SK-N-SH treated with all-trans-retinoic acid at 6 μM for 48 hours (cell line): ENCODE data around the gene NUDT9.
"Not testable (repeated sequence)": the region's sequence is repeated elsewhere in the genome, so short reads cannot be mapped to it uniquely, and the experiment has no call there.

Experiments used
- ARNTL ChIP-seq: fragments of 450-650 bp; formaldehyde crosslinking; IDR thresholded peaks from 2 replicates; pipeline ENCODE4 v1.5.0; 2020; ENCODE audit warnings: low read depth, mild to moderate bottlenecking, moderate library complexity, borderline replicate concordance
- BACH2 ChIP-seq: fragments of 250-450 bp; sonication (Bioruptor Pico); IDR thresholded peaks from 2 replicates; pipeline ENCODE4 v1.9.0; 2021; ENCODE audit warnings: mild to moderate bottlenecking, borderline replicate concordance
- CSDC2 ChIP-seq: fragments of 250-450 bp; sonication (Bioruptor Pico); IDR thresholded peaks from 2 replicates; pipeline ENCODE4 v1.5.0; 2020; ENCODE audit warnings: mild to moderate bottlenecking, moderate library complexity
- ESRRG ChIP-seq: fragments of 250-450 bp; sonication (Bioruptor Pico); IDR thresholded peaks from 2 replicates; pipeline ENCODE4 v1.6.1; 2021; ENCODE audit warnings: mild to moderate bottlenecking
- OSR1 ChIP-seq: fragments of 250-450 bp; sonication (Bioruptor Pico); IDR thresholded peaks from 2 replicates; pipeline ENCODE4 v1.8.0; 2022; ENCODE audit warnings: moderate library complexity, mild to moderate bottlenecking, inconsistent platforms
- POU6F1 ChIP-seq: fragments of 250-450 bp; sonication (Bioruptor Pico); IDR thresholded peaks from 2 replicates; pipeline ENCODE4 v1.8.0; 2021; ENCODE audit warnings: low read depth, mild to moderate bottlenecking, moderate library complexity, borderline replicate concordance
- SNAI2 ChIP-seq: fragments of 250-450 bp; sonication (Bioruptor Pico); IDR thresholded peaks from 2 replicates; pipeline ENCODE4 v1.5.0; 2020; ENCODE audit warnings: mild to moderate bottlenecking, moderate library complexity
- TCF4 ChIP-seq: fragments of 250-450 bp; sonication (Bioruptor Pico); IDR thresholded peaks from 2 replicates; pipeline ENCODE4 v1.8.0; 2021; ENCODE audit warnings: mild to moderate bottlenecking, moderate library complexity, borderline replicate concordance
- ZFP3 ChIP-seq: fragments of 250-450 bp; sonication (Bioruptor Pico); IDR thresholded peaks from 2 replicates; pipeline ENCODE4 v1.5.0; 2020; ENCODE audit warnings: mild to moderate bottlenecking, moderate library complexity
- ZFP30 ChIP-seq: fragments of 450-650 bp; formaldehyde crosslinking; IDR thresholded peaks from 2 replicates; pipeline ENCODE4 v1.5.0; 2022; ENCODE audit warnings: mild to moderate bottlenecking, moderate library complexity
- ZNF70 ChIP-seq: fragments of 450-650 bp; formaldehyde crosslinking; IDR thresholded peaks from 2 replicates; pipeline ENCODE4 v1.5.0; 2020; ENCODE audit warnings: mild to moderate bottlenecking, moderate library complexity
- ZNF8 ChIP-seq: fragments of 450-650 bp; formaldehyde crosslinking; IDR thresholded peaks from 2 replicates; pipeline ENCODE4 v1.5.0; 2020; ENCODE audit warnings: mild to moderate bottlenecking, moderate library complexity
- TF ChIP-seq, protein P1 (sequence below): fragments of 250-450 bp; sonication (Bioruptor Pico); IDR thresholded peaks from 2 replicates; pipeline ENCODE4 v1.5.1; 2021; ENCODE audit warnings: mild to moderate bottlenecking, moderate library complexity
- TF ChIP-seq, protein P2 (sequence below): fragments of 250-450 bp; sonication (Bioruptor Pico); IDR thresholded peaks from 2 replicates; pipeline ENCODE4 v1.8.0; 2020; ENCODE audit warnings: mild to moderate bottlenecking, moderate library complexity, borderline replicate concordance

GRCh38 chr4:87395851-87396250 is 26.5 kb upstream of the NUDT9 start:
- not testable (repeated sequence) for TF ChIP-seq ZNF70 (CRISPR knock-in tag); CSDC2 (CRISPR knock-in tag); ESRRG (CRISPR knock-in tag); OSR1 (CRISPR knock-in tag); SNAI2 (CRISPR knock-in tag); ZNF8 (CRISPR knock-in tag); ARNTL (CRISPR knock-in tag); BACH2 (CRISPR knock-in tag); POU6F1 (CRISPR knock-in tag); ZFP30; TCF4; ZFP3
- TF ChIP-seq, protein P1, sequence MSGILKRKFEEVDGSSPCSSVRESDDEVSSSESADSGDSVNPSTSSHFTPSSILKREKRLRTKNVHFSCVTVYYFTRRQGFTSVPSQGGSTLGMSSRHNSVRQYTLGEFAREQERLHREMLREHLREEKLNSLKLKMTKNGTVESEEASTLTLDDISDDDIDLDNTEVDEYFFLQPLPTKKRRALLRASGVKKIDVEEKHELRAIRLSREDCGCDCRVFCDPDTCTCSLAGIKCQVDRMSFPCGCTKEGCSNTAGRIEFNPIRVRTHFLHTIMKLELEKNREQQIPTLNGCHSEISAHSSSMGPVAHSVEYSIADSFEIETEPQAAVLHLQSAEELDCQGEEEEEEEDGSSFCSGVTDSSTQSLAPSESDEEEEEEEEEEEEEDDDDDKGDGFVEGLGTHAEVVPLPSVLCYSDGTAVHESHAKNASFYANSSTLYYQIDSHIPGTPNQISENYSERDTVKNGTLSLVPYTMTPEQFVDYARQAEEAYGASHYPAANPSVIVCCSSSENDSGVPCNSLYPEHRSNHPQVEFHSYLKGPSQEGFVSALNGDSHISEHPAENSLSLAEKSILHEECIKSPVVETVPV (CRISPR knock-in tag) = not testable (repeated sequence)
- TF ChIP-seq, protein P2, sequence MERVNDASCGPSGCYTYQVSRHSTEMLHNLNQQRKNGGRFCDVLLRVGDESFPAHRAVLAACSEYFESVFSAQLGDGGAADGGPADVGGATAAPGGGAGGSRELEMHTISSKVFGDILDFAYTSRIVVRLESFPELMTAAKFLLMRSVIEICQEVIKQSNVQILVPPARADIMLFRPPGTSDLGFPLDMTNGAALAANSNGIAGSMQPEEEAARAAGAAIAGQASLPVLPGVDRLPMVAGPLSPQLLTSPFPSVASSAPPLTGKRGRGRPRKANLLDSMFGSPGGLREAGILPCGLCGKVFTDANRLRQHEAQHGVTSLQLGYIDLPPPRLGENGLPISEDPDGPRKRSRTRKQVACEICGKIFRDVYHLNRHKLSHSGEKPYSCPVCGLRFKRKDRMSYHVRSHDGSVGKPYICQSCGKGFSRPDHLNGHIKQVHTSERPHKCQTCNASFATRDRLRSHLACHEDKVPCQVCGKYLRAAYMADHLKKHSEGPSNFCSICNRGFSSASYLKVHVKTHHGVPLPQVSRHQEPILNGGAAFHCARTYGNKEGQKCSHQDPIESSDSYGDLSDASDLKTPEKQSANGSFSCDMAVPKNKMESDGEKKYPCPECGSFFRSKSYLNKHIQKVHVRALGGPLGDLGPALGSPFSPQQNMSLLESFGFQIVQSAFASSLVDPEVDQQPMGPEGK (CRISPR knock-in tag) = not testable (repeated sequence)
